Activated effector memory CD4-positive, alpha-beta T cell treated with anti-CD3 and anti-CD28 coated beads, Interleukin-2, amount 50 U/mL, for 16 hours (primary cell): Measurements from ENCODE around the gene DDX11.
"Not testable (repeated sequence)": the region's sequence is repeated elsewhere in the genome, so short reads cannot be mapped to it uniquely, and the experiment has no call there.

Source experiments
- DNase-seq: peaks from one replicate; pipeline ENCODE4 v3.0.0-alpha.2; 2020

DDX11 gene

DNA sequence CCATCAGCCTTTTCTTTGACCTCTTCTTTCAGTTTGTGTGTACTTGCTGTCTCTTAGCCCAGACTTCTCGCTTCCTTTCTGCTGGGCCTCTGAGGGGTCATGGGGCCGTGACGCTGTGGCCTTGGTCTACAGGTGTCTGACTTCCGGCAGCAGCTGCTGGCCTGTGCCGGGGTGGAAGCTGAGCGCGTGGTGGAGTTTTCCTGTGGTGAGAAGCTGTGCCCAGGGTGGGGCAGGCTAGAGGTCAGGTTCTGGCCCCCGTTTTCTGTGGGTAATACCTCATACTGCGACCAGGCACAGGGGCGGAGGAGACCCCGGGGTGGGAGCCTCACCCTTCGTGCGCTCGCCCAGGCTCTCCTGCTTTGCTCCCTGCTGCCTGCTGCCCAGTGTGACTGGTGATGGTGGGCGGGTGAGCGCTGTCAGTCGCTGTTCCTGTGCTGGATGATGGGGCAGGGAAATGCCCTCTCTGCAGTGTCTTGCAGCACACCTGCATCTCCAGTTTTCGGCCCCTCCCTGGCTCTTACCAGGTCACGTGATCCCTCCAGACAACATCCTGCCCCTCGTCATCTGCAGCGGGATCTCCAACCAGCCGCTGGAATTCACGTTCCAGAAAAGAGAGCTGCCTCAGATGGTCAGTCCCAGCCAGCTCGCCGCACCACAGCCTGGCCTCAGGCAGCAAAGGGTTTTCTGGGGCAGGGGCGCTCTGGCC is 27.0 kb downstream of the DDX11 start:
- not testable (repeated sequence) for DNase-seq

DNA sequence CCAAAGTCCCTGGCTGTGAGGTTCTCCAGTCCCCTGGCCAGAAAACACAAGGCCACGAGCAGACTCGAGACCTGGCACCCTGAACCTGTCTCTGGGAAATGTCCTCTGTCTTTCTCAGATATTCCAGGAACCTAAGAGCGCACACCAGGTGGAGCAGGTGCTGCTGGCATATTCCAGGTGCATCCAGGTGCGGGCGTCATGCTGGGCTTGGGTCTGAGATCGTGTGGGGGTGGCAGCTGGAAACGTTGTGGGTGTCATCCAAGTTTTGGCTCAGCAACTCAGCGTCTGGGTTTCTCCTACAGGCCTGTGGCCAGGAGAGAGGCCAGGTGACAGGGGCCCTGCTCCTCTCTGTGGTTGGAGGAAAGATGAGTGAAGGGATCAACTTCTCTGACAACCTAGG is 28.5 kb downstream of the DDX11 start:
- DNase-seq, result not testable (repeated sequence)

DNA sequence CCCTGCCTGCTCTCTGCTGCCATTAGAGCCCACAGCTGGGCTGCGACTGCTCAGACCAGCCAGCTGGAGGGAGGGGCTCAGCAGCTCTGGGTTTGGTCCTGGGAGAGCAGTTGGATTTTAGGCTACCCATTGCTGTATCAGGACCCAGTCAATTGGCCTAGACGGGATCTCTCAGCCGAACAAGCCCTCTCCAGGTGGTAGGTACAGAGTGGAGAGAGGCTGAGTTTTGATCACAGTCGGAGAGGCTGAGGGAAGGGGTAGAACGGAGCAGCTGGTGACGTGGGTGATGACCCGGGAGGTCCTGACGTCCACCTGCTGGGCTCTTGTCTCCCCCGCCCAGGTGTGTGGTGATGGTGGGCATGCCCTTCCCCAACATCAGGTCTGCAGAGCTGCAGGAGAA is 28.9 kb downstream of the DDX11 start:
- not testable (repeated sequence) for DNase-seq

DNA sequence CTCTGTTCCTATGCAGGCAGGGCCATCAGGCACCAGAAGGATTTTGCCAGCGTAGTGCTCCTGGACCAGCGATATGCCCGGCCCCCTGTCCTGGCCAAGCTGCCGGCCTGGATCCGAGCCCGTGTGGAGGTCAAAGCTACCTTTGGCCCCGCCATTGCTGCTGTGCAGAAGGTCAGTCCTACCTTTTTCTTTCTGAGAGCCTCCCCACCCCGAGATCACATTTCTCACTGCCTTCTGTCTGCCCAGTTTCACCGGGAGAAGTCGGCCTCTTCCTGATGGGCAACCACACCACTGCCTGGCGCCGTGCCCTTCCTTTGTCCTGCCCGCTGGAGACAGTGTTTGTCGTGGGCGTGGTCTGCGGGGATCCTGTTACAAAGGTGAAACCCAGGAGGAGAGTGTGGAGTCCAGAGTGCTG is 29.9 kb downstream of the DDX11 start:
- not testable (repeated sequence) for DNase-seq

DNA sequence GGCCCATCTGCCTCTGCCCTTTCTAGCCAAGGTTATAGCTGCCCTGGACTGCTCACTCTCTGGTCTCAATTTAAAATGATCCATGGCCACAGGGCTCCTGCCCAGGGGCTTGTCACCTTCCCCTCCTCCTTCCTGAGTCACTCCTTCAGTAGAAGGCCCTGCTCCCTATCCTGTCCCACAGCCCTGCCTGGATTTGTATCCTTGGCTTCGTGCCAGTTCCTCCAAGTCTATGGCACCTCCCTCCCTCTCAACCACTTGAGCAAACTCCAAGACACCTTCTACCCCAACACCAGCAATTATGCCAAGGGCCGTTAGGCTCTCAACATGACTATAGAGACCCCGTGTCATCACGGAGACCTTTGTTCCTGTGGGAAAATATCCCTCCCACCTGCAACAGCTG is 30.6 kb downstream of the DDX11 start:
- not testable (repeated sequence) for DNase-seq

DNA sequence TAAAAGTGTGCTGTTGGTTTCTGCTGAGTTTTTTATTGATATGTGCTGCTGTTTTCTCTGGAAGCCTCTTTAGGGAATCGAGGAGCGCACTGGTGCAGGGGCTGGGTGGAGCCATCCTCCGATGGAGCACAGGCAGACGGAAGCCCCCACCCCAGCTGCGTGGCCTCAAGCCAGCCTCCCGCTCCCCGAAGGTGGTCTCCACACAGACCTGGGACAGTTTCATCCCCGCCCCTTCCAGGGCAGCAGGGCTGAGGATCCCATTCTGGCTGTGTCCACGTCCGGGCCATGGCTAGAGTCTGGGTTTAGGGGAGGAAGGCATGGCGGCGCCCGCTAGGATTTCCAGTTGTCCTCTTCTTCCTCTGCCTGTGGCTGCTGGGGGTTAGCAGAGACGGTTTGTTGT is 31.1 kb downstream of the DDX11 start:
- DNase-seq, result not testable (repeated sequence)

DNA sequence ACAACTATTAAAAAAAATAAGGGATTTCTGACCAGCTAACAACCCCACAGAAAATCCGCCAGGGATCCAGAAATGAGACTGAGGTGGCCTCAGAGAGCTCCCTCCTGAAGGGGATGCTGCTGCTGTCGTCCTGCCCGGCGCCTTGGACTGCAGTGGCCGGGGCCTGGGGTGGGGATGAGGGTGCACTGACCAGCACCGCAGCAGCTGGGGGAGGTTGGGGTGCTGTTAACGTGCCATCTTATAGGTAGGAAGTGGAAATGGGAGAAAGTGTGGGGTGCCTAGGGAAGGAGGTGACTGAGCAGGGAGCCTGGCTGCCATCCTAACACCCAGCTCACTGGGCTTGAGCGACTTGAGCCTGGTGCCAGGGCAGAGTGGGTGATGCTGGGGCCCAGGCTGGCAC is 32.0 kb downstream of the DDX11 start:
- DNase-seq, result no peak

DNA sequence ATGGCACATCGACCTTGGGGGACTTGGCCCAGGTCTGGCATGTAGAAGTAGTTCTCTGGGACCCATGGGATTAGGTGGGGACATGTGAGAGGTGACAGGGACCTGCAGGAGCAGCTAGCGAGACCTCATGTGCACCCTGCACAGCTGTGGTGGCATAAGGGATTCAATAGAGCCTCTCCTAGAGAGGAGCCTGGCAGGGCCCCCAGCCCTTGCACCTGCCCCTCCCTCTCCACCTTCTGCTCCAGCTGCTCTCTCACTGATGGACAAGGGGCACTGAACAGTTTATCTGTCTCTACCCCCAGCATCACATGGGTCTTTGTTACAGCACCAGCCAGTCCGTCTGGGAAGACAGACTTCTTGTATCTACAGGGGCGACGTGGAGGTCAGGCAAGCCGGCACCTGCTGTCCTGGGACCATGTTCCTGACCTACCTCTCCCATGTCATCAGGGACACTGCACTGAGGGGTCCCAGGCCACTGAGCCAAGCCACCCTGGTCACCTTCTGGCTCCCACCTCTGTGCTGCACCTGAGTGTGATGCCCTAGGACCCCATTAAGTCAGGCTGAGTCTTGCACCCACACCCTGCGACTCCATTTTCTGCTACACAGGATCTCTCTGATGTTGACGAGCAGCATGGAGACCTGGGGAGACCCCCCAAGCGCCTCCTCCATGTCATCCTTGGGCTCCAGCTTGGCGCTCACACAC is 32.6 kb downstream of the DDX11 start:
- DNase-seq, result no peak

DNA sequence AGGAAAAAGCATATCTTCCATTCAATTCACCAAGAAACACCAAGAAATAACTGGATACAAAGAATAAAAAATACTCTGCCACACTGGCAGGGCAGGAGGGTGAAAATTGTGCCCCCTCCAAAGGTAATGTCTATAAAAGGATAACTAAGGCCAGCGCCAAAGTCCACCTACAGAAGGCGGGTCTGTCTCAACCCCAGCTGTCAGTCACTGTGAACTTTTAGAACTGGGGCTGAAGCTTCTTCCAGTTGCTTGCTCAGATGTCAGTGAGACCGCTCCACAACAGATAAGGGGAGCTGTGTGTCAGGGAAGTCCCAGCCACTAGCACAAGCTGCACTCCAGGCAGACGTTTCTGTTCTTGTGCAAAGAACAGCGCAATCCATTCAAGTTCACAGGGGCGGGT is 36.1 kb downstream of the DDX11 start:
- DNase-seq, result not testable (repeated sequence)

DNA sequence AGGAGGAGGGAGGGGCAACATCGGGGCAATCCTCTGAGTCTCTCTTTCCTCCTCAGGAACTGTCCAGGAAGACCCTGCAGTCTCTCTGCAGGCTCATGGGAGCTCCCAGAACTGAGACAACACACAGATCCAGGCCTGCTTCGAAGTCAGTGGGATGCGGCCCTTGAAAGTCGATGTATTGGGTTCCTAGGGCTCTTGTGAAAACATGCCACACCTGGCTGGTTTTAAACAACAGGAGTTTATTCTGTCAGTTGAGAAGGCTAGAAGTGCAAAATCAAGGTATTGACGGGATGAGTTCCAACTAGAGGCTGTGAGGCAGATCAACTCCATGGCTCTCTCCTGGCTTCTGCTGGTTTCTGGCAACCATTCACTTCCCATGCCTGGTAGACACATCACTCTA is 36.6 kb downstream of the DDX11 start:
- DNase-seq, result not testable (repeated sequence)

DNA sequence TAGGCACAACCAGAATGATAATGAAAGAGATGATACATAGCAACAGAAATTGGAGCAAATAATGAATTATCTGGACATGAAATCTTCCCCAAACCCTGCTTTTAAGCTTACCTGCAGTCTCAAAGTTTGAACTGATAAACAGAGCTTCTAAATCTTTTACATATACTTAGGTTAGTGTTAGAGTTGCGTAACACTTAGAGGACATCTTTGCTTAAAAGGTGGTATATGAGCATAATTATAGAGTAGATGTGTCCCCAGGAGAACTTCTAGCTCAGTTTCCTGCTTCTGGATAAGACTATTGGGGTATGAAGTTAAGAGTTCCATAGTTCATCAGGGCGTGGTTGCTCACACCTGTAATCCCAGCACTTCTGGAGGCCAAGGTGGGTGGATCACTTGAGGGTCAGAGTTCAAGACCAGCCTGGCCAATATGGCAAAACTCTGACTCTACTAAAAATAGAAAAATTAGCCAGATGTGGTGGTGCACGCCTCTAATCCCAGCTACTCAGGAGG is 41.5 kb downstream of the DDX11 start:
- not testable (repeated sequence) for DNase-seq

DNA sequence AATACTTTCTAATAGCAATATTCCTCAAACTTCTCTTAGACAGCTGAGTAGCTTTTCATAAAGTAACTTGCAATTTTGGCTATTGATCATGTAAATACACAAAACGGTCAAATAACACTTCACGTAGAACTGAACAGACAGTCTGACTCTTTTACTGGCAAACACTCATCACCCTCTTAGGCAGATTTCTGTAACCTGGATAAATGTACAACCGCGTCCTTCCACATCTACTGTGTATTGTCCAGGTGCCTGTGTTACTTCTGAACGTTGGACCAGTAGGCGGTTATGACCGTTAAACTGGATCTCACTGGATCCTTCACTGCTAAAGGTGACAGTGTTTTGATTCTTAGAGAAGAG is 43.2 kb downstream of the DDX11 start:
- not testable (repeated sequence) for DNase-seq

DNA sequence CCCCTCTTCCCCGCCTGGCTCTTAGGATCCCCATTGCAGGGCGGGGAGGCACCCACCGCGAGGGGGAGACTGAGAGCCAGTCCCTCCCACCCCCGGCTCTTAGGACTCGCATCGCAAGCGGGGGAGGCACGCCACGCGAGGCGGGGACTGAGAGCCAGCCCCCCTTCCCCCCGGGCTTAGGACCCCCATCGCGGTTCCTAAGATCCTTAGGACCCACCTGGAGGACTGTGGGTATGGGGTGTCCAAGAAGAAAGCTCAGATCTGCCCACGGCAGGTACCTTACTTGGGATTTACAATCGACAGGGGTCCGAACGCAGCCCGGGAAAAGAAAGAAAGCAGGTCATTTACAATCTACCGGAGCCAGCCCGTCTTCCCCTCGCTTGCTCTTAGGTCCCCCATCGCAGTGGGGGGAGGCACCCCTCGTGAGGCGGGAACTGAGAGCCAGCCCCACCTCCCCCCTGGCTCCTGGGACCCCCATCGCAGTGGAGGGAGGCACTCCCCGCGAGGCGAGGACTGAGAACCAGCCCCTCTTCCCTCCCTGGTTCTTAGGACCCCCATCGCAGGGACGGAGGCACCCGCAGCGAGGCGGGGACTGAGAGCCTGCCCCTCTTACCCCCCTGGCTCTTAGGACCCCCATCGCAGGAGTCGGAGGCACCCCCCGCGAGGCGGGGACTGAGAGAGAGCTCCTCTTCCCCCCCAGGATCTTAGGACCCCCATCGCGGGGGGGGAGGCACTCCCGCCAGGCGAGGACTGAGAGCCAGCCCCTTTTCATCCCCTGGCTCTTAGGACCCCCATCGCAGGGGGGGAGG is 43.7 kb downstream of the DDX11 start:
- DNase-seq, result peak; percentile 84

DNA sequence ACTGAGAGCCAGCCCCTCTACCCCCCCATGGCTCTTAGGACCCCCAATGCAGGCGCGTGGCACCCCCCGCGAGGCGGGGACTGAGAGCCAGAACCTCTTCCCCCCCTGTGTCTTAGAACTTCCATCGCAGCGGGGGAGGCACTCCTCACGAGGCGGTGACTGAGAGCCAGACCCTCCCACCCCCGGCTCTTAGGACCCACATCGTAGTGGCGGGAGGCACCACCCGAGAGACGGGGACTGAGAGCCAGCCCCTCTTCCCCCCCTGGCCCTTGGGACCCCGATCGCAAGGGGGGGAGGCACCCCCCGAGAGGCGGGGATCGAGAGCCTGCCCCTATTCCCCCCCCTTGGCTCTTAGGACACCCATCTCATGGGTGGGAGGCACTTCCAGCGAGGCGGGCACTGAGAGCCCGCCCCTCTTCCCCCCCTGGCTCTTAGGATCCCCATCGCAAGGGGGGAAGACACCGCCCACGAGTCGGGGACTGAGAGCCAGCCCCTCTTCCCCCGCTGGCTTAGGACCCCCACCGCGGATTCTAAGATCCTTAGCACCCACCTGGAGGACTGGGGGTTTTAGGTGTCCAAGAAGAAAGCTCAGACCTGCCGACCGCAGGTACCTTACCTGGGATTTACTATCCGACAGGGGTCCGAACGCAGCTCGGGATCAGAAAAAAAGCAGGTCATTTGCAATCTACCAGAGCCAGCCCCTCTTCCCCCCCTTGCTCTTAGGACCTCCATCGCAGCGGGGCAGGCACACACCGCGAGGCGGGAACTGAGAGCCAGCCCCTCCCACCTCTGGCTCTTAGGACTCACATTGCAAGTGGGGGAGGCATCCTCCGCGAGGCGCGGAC is 44.9 kb downstream of the DDX11 start:
- peak; percentile 74 for DNase-seq

DNA sequence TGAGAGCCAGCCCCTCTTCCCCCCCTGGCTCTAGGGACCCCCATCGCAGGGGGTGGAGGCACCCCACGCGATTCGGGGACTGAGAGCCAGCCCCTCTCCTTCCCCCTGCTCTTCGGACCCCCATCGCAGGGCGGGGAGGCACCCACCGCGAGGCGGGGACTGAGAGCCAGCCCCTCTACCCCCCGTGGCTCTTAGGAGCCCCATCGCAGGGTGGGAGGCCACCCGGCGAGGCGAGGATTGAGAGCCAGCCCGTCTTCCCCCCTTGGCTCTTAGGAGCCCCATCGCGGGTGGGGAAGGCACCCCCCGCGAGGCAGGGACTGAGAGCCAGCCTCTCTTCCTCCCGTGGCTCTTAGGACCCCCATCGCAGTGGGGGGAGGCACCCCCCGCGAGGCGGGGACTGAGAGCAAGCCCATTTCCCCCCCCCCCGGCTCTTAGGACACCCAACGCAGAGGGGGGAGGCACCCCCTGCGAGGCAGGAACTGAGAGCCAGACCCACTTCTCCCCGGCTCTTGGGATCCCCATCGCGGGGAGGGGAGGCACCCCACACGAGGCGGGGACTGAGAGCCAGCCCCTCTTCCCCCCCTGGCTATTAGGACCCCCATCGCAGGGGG is 45.6 kb downstream of the DDX11 start:
- DNase-seq, result no peak

DNA sequence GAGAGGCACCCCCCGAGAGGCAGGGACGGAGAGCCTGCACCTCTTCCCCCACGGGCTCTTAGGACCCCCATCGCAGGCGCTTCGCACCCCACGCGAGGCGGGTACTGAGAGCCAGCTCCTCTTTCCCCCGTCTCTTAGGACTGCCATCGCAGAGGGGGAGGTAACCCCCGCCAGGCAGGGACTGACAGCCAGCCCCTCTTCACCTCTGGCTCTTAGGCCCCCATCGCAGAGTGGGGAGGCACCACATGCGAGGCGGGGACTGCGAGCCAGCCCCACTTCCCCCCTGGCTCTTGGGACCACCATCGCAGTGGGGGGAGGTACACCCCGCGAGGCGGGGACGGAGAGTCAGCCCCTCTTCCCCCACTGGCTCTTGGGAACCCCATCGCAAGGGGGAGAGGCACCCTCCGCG is 46.1 kb downstream of the DDX11 start:
- no peak for DNase-seq

DNA sequence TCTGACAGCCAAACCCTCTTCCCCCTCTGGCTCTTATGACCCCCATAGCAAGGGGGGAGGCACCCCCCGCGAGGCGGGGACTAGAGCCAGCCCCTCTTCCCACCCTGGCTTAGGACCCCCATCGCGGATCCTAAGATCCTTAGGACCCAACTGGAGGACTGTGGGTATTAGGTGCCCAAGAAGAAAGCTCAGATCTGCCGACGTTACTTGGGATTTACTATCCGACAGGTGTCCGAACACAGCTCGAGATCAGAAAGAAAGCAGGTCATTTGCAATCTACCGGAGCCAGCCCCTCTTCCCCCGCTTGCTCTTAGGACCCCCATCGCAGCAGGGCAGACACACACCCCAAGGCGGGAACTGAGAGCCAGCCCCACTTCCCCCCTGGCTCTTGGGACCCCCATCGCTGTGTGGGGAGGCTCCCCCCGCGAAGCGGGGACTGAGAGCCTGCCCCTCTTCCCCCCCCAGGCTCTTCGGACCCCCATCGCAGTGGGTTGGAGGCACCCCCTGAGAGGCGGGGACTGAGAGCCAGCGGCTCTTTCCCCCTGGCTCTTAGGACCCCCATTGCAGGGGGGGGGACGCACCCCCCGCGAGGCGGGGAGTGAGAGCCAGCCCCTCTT is 46.8 kb downstream of the DDX11 start:
- DNase-seq, result no peak

DNA sequence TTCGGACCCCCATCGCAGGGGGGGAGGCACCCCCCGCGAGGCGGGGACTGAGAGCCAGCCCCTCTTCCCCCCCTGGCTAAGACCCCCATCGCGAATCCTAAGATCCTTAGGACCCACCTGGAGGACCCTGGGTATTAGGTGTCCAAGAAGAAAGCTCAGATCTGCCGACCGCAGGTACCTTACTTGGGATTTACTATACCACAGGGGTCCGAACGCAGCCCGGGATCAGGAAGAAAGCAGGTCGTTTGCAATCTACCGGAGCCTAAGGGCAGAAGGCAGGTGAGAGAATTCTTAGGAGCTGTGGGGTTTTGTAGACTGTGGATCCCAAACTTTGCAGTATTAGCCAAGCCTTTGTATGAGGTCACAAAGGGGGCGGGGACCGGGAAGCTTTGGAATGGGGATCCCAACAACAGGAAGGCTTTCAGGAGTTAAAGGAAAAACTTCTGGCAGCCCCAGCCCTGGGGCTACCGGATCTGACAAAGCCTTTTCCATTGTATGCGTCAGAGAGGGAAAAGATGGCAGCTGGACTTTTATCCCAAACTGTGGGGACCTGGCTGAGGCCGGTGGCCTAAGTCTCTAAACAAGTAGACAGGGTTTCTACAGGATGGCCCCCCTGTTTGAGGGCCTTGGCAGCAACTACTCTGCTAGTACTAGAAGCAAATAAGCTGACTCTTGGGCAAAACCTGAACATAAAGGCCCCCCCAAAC is 47.5 kb downstream of the DDX11 start:
- DNase-seq, result not testable (repeated sequence)

DNA sequence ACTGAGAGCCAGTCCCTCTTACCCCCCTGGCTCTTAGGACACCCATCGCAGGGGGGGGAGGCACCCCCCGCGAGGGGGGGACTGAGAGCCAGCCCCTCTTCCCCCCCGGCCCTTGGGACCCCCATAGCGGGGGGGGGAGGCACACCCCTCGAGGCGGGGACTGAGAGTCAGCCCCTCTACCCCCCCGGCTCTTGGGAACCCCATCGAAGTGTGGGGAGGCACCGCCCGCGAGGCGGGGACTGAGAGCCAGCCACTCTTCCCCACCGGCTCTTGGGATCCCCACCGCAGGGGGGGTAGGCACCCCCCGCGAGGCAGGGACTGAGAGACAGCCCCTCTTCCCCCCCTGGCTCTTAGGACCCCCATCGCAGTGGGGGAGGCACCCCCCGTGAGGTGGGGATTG is 48.8 kb downstream of the DDX11 start:
- DNase-seq, result no peak

DNA sequence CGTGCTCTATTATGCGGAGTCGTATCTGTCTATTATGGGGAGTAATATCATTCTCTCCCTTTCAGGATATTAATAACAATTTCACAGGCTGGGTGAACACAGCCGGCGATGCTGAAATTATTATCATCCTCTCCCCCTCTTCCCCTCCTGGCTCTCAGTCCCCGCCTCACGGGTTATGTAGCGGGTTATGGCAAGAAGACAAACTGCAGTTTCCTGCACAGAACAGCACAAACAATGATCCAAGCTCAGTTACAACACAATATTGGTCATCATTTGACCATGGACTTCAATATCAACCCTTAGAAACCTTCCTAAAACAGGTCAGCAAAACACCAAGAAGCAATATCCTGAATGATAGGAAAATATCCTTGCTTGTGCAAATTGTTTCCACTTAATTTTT is 50.5 kb downstream of the DDX11 start:
- DNase-seq, result not testable (repeated sequence)

DNA sequence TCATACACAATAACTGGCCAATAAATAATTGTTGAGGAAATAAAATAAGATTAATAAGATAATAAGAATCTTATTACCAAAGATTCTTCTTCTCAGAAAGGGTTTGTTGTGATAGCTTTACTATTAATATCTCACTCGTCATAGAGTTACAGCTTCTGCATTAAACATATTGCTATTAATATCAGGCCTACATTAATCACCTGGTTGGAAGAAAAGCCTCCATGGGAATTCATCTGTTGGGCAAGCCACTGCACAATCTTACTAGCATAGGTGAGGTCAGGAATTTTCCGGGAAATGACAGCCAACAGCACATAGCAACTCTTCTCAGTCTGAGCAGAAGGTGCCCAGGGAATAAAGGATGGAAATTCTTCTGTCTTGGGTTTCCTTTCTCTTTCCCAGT is 51.5 kb downstream of the DDX11 start:
- DNase-seq, result not testable (repeated sequence)
